K562 (cell line): ENCODE results near the gene CEP41. TPM values are rescaled to one million over a fixed set of nuclear protein-coding genes. Genes with fewer than 3 reads are reported as not detected.
A peak's percentile ranks its signal among the peaks of the same experiment; 100 is the strongest.

ENCODE experiments used
- BRCA1 ChIP-seq, 2 experiments: fragments of 450-650 bp in 1 of 2; sonication (generic) in 1 of 2; formaldehyde crosslinking in 1 of 2; IDR thresholded peaks; 2 replicates each; pipeline versions ENCODE4 v1.5.0 to v1.6.1; 2017 to 2020; ENCODE audit warnings: mild to moderate bottlenecking in 1 of 2, missing genetic modification reagents in 1 of 2
- HNRNPLL ChIP-seq: fragments of 200-400 bp; formaldehyde crosslinking; IDR thresholded peaks from 2 replicates; pipeline ENCODE4 v1.6.1; 2017; ENCODE audit warnings: low read length, low read depth, mild to moderate bottlenecking; ENCODE audit not compliant: poor library complexity, severe bottlenecking
- OTX1 ChIP-seq: fragments of 450-650 bp; formaldehyde crosslinking; IDR thresholded peaks from 2 replicates; pipeline ENCODE4 v1.4.0; 2022; ENCODE audit warnings: mild to moderate bottlenecking
- PCBP1 ChIP-seq: fragments of 200-400 bp; formaldehyde crosslinking; IDR thresholded peaks from 2 replicates; pipeline ENCODE4 v1.6.1; 2018; ENCODE audit warnings: mild to moderate bottlenecking, low read depth, low read length; ENCODE audit not compliant: poor library complexity, severe bottlenecking
- RFX5 ChIP-seq: IDR thresholded peaks from 2 replicates; pipeline ENCODE4 v1.6.1; 2011; ENCODE audit warnings: low read depth, mild to moderate bottlenecking, improper control_type of control experiment, low read length
- RREB1 ChIP-seq: fragments of 250-450 bp; sonication (Bioruptor Pico); IDR thresholded peaks from 2 replicates; pipeline ENCODE4 v1.4.0; 2020
- TCF3 ChIP-seq: sonication (generic); formaldehyde crosslinking; IDR thresholded peaks from 2 replicates; pipeline ENCODE4 v1.4.0; 2020; ENCODE audit warnings: mild to moderate bottlenecking, missing genetic modification reagents
- U2AF2 ChIP-seq: fragments of 200-400 bp; formaldehyde crosslinking; optimal IDR thresholded peaks from 2 replicates; pipeline ENCODE3; 2017; ENCODE audit warnings: low read depth, mild to moderate bottlenecking, low read length
- ZNF561 ChIP-seq: fragments of 450-650 bp; formaldehyde crosslinking; conservative IDR thresholded peaks from 2 replicates; pipeline ENCODE4 v1.4.0; 2020; ENCODE audit warnings: mild to moderate bottlenecking, moderate library complexity
- polyA plus RNA-seq, 8 experiments: library from polyadenylated mRNA; depleted of rRNA in 4 of 8; stranded (reverse) in 5 of 8; unstranded in 3 of 8; fragments of >200 nt; fragmentation: Nextera tagmentation in 2 of 8; fragmentation: Illumina TruSeq in 1 of 8; extraction: Ambion mirVana in 2 of 8; extraction: Trizol in 1 of 8; gene quantifications; 2 replicates each; pipeline versions ENCODE4 v1.2.1 to v1.2.3, GENCODE V29; 2011 to 2014; ENCODE audit warnings: inconsistent platforms in 1 of 8, missing spikeins in 1 of 8
- total RNA-seq, 7 experiments: library from RNA; depleted of rRNA in 6 of 7; stranded (reverse); fragments of >200 nt in 6 of 7; fragmentation: Illumina TruSeq in 2 of 7; extraction: Trizol in 2 of 7; gene quantifications; 2 replicates each; pipeline versions ENCODE4 v1.2.1 to v1.2.3, GENCODE V29; 2011 to 2021; ENCODE audit warnings: low replicate concordance in 1 of 7
- TF ChIP-seq, protein P1 (sequence below): sonication (generic); formaldehyde crosslinking; IDR thresholded peaks from 2 replicates; pipeline ENCODE4 v1.8.1; 2023; ENCODE audit warnings: mild to moderate bottlenecking, missing genetic modification reagents
- TF ChIP-seq, protein P2 (sequence below): fragments of 250-450 bp; sonication (Bioruptor Pico); IDR thresholded peaks from 2 replicates; pipeline ENCODE4 v1.9.0; 2021; ENCODE audit warnings: mild to moderate bottlenecking, inconsistent platforms
- TF ChIP-seq, protein P3 (sequence below), 2 experiments: fragments of 450-650 bp in 1 of 2; sonication (generic) in 1 of 2; formaldehyde crosslinking in 1 of 2; IDR thresholded peaks in 1 of 2; conservative IDR thresholded peaks in 1 of 2; 2 replicates each; pipeline versions ENCODE4 v1.6.1 to v1.8.1; 2016 to 2023; ENCODE audit warnings: mild to moderate bottlenecking in 2 of 2, moderate library complexity in 2 of 2, inconsistent platforms in 1 of 2, missing genetic modification reagents in 1 of 2
- TF ChIP-seq, protein P4 (sequence below): fragments of 250-450 bp; sonication (Bioruptor Pico); IDR thresholded peaks from 2 replicates; pipeline ENCODE4 v1.8.0; 2021; ENCODE audit warnings: moderate library complexity, mild to moderate bottlenecking, inconsistent platforms

Gene CEP41
- total and polyA plus RNA-seq, 9 of the 15 experiments (the other 6 are each of a cell fraction or from before 2014, with no cell fraction given): 1.5 to 15.5 (median 6.4) TPM

GRCh38 chr7:130356876-130357611, 83.8 kb downstream of the CEP41 start (continued):
- TF ChIP-seq, protein P1, sequence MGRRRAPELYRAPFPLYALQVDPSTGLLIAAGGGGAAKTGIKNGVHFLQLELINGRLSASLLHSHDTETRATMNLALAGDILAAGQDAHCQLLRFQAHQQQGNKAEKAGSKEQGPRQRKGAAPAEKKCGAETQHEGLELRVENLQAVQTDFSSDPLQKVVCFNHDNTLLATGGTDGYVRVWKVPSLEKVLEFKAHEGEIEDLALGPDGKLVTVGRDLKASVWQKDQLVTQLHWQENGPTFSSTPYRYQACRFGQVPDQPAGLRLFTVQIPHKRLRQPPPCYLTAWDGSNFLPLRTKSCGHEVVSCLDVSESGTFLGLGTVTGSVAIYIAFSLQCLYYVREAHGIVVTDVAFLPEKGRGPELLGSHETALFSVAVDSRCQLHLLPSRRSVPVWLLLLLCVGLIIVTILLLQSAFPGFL: no peak
- no peak for TF ChIP-seq ZNF561
- no peak for TF ChIP-seq RFX5
- TF ChIP-seq BRCA1 (IDR thresholded peaks at IDR 0.05): no peak
- TF ChIP-seq BRCA1 (CRISPR knock-in tag; IDR thresholded peaks at IDR 0.05): no peak
- TF ChIP-seq TCF3: no peak
- TF ChIP-seq, protein P2, sequence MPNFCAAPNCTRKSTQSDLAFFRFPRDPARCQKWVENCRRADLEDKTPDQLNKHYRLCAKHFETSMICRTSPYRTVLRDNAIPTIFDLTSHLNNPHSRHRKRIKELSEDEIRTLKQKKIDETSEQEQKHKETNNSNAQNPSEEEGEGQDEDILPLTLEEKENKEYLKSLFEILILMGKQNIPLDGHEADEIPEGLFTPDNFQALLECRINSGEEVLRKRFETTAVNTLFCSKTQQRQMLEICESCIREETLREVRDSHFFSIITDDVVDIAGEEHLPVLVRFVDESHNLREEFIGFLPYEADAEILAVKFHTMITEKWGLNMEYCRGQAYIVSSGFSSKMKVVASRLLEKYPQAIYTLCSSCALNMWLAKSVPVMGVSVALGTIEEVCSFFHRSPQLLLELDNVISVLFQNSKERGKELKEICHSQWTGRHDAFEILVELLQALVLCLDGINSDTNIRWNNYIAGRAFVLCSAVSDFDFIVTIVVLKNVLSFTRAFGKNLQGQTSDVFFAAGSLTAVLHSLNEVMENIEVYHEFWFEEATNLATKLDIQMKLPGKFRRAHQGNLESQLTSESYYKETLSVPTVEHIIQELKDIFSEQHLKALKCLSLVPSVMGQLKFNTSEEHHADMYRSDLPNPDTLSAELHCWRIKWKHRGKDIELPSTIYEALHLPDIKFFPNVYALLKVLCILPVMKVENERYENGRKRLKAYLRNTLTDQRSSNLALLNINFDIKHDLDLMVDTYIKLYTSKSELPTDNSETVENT (CRISPR knock-in tag): no peak
- TF ChIP-seq OTX1 (CRISPR knock-in tag): no peak
- TF ChIP-seq, protein P3, sequence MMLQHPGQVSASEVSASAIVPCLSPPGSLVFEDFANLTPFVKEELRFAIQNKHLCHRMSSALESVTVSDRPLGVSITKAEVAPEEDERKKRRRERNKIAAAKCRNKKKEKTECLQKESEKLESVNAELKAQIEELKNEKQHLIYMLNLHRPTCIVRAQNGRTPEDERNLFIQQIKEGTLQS (IDR thresholded peaks at IDR 0.05): peak; percentile 94
- TF ChIP-seq, protein P3 (CRISPR knock-in tag; conservative IDR thresholded peaks at IDR 0.05): peak; percentile 60; the same call in 1 of the 2 replicates
- TF ChIP-seq PCBP1: no peak
- TF ChIP-seq, protein P4, sequence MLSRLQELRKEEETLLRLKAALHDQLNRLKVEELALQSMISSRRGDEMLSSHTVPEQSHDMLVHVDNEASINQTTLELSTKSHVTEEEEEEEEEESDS: no peak
- TF ChIP-seq RREB1 (CRISPR knock-in tag): no peak
- TF ChIP-seq U2AF2: no peak
- no peak for TF ChIP-seq HNRNPLL
